ENCODE results near the gene RLBP1.

DNA sequence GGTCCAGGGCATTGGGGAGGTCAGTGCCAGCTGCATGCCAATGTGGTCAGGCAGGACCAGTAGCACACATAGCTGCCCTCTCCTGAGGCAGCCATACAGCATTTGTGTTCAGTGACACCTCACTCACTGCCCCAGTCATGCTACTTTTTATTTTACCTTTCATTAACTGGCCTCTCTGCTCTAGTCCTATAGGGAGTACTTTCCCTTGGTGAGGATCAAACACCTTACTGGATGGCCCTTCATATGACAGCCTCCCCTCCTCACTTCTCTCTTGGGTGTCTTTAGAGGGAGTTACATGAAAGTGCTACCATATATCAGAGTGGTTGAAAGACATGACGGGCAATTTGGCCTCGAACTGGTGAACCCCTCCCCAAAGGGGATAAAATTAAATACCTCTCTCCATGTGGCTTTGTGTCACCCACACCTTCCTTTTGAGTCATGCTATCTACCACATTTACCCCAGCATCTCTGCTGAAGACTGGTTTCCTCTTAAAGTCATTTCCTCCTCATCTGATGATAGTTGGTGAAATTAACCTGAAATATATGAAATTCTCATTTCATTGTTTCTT, 17.6 kb downstream of the RLBP1 start:
- TF ChIP-seq, protein P1, sequence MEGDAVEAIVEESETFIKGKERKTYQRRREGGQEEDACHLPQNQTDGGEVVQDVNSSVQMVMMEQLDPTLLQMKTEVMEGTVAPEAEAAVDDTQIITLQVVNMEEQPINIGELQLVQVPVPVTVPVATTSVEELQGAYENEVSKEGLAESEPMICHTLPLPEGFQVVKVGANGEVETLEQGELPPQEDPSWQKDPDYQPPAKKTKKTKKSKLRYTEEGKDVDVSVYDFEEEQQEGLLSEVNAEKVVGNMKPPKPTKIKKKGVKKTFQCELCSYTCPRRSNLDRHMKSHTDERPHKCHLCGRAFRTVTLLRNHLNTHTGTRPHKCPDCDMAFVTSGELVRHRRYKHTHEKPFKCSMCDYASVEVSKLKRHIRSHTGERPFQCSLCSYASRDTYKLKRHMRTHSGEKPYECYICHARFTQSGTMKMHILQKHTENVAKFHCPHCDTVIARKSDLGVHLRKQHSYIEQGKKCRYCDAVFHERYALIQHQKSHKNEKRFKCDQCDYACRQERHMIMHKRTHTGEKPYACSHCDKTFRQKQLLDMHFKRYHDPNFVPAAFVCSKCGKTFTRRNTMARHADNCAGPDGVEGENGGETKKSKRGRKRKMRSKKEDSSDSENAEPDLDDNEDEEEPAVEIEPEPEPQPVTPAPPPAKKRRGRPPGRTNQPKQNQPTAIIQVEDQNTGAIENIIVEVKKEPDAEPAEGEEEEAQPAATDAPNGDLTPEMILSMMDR (IDR thresholded peaks at IDR 0.05) = no peak
- TF ChIP-seq POLR2A (IDR thresholded peaks at IDR 0.05) = no peak

All from thyroid gland (tissue), 4 donors.